K562 (cell line): ENCODE results near the gene TMEM53.

Source experiments
- KLF6 ChIP-seq: fragments of 250-450 bp; sonication (Bioruptor Pico); IDR thresholded peaks from 2 replicates; pipeline ENCODE4 v1.4.0; 2020; ENCODE audit warnings: mild to moderate bottlenecking, moderate library complexity, borderline replicate concordance
- TF ChIP-seq, protein P1 (sequence below), 3 experiments: fragments of 200-800 bp in 1 of 3; fragments of 250-450 bp in 1 of 3; fragments of 450-650 bp in 1 of 3; sonication (Bioruptor Pico) in 1 of 3; sonication (Bioruptor generic) in 1 of 3; formaldehyde crosslinking in 1 of 3; IDR thresholded peaks; 2 replicates each; pipeline versions ENCODE4 v1.6.1 to v1.8.0; 2016 to 2022; ENCODE audit warnings: mild to moderate bottlenecking in 2 of 3, missing genetic modification characterization in 2 of 3, missing compliant biosample characterization in 1 of 3, moderate library complexity in 1 of 3

DNA sequence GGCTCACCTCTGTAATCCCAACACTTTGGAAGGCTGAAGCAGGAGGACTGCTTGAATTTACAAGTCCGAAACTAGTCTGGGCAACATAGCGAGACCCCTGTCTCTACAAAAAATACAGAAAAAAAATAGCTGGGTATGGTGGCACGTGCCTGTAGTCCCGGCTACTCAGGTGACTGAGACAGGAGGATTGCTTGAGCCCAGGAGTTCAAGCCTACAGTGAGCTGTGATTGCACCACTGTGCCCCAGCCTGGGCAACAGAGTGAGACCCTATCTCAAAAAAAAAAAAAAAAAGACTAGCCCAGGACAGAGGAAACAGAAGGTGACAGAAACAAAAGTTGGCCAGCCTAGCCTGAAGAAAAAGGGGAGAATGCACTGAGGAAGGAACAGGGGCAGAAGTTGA lies 21.4 kb upstream of the TMEM53 start:
- TF ChIP-seq, protein P1, sequence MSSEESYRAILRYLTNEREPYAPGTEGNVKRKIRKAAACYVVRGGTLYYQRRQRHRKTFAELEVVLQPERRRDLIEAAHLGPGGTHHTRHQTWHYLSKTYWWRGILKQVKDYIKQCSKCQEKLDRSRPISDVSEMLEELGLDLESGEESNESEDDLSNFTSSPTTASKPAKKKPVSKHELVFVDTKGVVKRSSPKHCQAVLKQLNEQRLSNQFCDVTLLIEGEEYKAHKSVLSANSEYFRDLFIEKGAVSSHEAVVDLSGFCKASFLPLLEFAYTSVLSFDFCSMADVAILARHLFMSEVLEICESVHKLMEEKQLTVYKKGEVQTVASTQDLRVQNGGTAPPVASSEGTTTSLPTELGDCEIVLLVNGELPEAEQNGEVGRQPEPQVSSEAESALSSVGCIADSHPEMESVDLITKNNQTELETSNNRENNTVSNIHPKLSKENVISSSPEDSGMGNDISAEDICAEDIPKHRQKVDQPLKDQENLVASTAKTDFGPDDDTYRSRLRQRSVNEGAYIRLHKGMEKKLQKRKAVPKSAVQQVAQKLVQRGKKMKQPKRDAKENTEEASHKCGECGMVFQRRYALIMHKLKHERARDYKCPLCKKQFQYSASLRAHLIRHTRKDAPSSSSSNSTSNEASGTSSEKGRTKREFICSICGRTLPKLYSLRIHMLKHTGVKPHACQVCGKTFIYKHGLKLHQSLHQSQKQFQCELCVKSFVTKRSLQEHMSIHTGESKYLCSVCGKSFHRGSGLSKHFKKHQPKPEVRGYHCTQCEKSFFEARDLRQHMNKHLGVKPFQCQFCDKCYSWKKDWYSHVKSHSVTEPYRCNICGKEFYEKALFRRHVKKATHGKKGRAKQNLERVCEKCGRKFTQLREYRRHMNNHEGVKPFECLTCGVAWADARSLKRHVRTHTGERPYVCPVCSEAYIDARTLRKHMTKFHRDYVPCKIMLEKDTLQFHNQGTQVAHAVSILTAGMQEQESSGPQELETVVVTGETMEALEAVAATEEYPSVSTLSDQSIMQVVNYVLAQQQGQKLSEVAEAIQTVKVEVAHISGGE (CRISPR knock-in tag; IDR thresholded peaks at IDR 0.05) = no peak
- no peak for TF ChIP-seq KLF6 (CRISPR knock-in tag)
